Activated CD4-positive, CD25-positive, alpha-beta regulatory T cell (primary cell): ENCODE results near the gene DYSF.

Experiments
- DNase-seq, 4 experiments: peaks; one replicate each; lab custom pipeline; 2025; lab: John Stamatoyannopoulos, UW

DYSF gene

DNA sequence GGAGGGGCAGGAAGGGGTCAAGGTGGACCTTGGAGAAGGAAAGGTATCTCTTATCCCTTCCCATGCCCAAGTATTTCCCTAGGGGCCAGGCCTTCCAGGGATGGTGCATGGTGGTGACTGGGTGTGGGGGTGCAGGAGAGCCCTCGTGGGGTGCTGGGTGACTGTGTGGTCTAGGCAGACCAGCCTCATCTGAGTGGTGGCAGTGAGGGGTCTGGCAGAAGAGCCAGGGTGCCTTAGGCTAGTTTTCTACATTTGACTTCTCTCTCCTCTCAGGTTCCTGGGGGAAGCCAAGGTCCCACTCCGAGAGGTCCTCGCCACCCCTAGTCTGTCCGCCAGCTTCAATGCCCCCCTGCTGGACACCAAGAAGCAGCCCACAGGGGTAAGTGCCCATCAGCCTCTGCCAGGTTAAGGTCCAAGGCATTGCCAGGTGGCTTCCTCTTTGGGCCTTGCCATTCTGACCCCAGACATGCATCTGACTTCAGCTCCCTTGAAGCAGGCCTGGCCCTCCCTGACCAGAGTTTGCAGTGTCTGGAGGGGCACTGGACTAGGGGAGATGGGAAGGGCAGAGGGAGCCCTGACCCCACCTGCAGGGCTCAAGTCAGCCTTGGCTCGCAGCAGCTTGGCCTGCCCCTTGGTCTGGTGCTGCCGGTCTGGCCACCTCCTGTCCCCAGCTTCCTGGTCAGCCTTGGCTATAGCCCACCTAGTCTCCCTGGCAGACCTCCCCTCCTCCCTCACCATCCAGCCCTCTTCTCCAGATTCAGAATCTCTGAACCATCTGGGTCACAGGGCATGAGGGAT lies 49.8 kb downstream of the DYSF start:
- no peak for DNase-seq

GRCh38 chr2:71503837-71504236 lies 50.5 kb downstream of the DYSF start:
- DNase-seq: no peak

DNA sequence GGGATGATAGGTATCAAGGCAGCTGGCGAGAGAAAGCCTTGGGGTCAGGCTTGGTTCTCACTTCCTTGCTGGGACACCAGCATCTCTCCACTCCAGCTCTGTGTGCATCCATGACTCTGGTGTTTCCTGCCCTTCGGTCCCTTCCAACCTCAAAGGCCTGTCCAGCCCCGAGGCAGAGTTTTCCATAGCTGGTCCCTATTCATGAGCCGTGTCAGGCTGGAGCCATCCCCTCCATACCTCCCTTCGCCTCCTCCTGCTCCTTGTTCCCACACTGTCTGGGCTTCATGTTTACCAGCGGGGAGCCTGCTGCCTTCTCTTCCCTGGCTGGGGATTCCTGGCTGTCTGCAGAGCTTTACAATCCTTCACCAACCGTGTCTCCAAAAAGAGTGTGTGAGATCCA lies 51.2 kb downstream of the DYSF start:
- DNase-seq: no peak

DNA sequence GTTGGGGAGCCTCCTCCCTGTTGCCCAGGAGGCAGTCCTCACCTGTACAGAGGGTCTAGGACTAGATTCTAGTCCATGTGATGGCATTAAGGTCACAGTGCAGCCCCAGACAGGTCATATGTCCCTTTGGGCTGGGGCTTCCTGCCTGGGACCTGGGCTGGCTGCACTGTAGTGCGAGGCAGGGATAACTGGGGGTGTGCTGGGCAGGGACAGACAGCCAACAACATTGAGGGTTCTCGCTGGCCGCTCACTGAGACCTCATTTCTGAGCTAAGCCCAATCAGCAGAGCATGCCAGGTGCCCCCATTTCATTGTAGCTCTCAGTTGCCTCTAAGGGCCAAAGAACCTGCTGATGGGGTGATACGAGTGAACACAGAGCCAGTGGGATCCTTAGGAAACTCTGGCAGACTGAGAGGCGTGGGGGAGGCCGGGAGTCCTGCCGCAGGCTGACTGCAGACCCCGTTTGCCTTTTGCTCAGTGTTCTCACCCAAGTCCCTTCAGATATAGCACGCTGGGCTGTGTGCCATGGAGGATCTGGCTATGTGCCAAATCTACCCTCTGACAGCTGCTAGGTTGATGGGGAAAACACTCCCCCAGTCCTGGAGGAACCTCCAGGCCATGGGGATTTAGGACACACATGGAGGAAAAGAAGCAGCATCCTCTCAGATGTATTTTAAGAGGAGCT lies 51.9 kb downstream of the DYSF start:
- no peak for DNase-seq

DNA sequence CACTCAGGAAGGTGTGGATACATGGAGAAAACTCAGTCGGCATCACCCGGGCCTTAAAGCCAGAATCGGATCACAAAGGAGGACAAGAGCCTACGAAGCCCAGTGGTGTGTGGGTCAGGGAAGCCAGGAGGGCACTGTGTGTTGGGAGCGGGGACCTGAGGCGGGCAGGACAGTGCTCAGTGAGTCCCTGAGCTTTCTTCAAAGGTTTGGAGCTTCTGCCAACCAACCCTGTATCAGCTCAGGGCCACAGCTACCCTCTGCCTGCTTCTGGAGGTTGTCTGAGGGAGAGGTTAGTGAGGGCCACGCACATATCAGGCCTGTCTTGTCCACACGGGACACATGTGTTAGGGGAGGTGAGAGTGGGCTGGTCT lies 52.4 kb downstream of the DYSF start:
- DNase-seq: no peak

GRCh38 chr2:71506222-71507153 lies 53.1 kb downstream of the DYSF start:
- no peak for DNase-seq

DNA sequence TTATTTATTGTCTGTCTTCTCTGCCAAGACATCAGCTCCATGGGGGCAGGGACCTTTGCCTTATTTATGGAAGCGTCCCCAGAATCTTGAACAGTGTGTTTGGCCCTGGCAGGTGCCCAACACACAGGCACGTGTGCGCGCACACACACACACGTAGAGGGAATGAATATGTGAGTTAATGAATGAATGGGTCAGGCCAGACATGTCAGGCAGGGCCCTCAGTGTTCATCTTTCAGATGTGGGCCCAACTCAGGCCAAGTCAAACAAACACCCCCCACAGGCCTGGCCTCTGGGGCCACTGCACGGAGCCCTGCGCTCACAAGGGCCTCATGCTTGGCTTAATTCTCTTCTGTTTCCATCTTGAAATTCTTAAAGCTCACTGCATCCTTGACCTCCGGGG lies 54.1 kb downstream of the DYSF start:
- DNase-seq: no peak

DNA sequence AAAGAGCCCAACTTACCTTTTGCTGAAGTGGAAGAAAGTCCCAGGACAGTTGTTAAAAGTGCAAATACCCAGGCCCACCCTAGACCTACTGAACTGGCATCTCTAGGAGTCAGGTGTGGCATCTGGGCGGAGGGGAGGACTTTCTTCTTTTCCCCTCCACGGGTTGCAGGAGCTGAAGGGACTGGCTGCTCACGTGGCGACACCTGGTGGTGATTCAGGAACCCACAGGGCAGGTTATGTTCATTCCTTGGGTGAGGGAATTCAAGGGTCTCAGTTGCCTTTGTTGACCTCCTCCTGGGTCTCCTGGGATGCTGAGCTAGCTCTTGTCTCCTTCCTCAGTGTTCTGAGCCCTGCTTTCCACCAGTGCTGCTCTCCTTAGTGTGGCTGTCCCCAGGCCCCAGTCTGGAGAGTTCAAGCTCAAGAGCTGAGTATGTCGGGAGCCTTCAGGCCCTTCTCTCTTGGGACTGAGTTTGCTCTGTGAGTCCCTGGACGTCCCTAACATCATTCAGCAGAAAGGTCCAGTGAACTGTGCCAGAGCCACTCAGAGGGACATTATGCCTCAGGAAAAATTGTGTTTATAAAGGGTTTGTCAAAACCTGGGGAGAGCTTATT lies 56.9 kb downstream of the DYSF start:
- DNase-seq: peak; percentile 42 to 65 (median 53)

GRCh38 chr2:71510938-71511337 lies 57.6 kb downstream of the DYSF start:
- no peak for DNase-seq

DNA sequence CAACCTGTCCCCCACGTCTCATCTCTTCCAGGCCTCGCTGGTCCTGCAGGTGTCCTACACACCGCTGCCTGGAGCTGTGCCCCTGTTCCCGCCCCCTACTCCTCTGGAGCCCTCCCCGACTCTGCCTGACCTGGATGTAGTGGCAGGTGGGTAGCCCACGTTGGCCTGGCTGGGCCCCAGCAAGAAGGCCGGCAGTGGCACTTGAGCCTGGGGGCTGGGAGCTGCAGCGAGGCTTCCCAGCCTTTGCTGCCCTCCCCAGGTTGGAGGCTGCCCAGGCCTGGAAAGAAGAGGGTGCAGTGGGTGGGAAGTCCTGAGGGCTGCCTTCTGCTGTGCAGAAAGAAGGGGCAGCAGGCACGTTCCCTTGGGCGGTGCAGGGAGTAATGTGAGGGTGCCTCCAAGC lies 58.4 kb downstream of the DYSF start:
- DNase-seq: no peak

- no peak for DNase-seq
These were observed 59.0 kb downstream of the DYSF start for GRCh38 chr2:71512386-71512785.

DNA sequence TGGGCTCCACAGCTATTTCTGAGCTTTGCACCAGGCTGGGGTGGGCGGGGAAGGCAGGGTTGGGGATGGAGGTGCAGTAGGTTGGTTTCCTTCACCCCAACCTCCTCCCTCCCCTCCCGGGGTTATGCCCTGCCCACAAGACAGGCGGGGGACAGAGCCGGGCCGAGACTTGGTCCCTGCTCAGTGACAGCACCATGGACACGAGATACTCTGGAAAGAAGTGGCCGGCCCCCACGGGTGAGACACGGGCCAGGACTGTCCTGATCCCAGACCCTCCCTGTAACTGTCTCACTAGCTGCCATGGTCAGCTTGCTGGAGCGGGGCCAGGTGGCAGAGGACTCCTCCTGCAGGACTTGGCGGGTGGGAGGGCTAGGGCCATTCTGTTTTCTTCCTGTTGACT lies 59.7 kb downstream of the DYSF start:
- no peak for DNase-seq

DNA sequence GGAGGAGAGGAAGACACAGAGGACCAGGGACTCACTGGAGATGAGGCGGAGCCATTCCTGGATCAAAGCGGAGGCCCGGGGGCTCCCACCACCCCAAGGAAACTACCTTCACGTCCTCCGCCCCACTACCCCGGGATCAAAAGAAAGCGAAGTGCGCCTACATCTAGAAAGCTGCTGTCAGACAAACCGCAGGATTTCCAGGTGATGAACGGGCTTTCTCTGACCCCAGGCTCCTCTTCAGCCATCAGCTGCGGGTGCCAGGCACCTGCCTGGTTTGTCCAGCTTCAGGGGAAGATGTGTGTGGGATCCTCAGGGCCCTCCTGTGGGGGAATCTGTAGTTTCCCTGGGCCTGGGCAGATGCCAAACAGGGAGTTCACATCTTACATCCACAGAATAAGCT lies 60.4 kb downstream of the DYSF start:
- DNase-seq: no peak

GRCh38 chr2:71516253-71516888 lies 63.0 kb downstream of the DYSF start:
- DNase-seq: no peak

GRCh38 chr2:71517851-71518250 lies 64.5 kb downstream of the DYSF start:
- no peak for DNase-seq

GRCh38 chr2:71521436-71521950 lies 68.1 kb downstream of the DYSF start:
- no peak for DNase-seq

GRCh38 chr2:71524476-71524875 lies 71.1 kb downstream of the DYSF start:
- no peak for DNase-seq

DNA sequence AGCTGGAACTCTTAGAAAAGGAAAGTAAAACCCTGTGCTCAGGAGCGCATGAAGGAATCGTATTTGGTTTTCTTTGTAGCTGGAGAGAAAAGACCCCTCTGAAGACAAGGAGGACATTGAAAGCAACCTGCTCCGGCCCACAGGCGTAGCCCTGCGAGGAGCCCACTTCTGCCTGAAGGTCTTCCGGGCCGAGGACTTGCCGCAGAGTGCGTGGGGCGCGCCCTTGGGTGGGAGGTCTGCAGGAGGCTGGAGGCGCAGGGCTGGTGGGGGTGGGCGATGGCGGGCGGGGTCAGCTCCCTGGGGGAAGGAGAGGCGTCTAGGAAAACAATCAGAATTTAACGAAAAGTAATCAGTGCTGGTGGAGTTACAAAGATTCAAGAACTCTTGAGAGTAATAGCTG lies 72.8 kb downstream of the DYSF start:
- DNase-seq: no peak

- DNase-seq: no peak
These were observed 73.6 kb downstream of the DYSF start for GRCh38 chr2:71526975-71527374.

DNA sequence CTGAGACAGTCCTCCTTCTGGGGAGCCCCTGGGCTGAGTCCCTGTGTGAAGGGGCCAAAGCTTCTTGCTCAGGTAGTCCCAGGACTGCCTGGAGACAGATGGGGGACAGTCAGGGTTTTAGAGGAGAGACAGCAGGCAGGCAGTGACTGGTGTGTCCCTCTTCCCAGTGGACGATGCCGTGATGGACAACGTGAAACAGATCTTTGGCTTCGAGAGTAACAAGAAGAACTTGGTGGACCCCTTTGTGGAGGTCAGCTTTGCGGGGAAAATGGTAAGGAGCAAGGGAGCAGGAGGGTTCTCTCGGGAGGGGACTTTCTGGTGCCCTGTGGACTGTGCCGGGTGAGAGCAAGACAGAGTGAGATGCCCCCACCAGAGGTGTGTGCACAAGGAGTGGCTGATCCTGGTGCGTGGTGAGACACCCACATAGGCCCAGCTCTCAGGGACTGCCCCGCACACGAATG lies 74.8 kb downstream of the DYSF start:
- no peak for DNase-seq

- DNase-seq: no peak
These were observed 75.4 kb downstream of the DYSF start for GRCh38 chr2:71528749-71529148.
